Activated naive CD4-positive, alpha-beta T cell treated with anti-CD3 and anti-CD28 coated beads, Interleukin-2, amount 10 ng/mL, durations not matched to agents 7 days and 5 days (primary cell): Measurements from ENCODE around the gene GRIP2.

ENCODE experiments used
- CTCF ChIA-PET: fragments of 350-600 bp; sonication (Branson Sonifier 250); formaldehyde crosslinking; loops from one replicate; lab custom pipeline; 2021; ENCODE audit warnings: antibody characterized with exemption; lab: Charles Lee
- DNase-seq: peaks from one replicate; pipeline ENCODE4 v3.0.0-alpha.2; 2020
- H3K27ac Mint-ChIP-seq: one replicate; pipeline ENCODE4 v1.8.0; 2021; ENCODE audit warnings: mild to moderate bottlenecking, moderate library complexity, mixed read lengths
- H3K27me3 Mint-ChIP-seq: one replicate; pipeline ENCODE4 v1.8.0; 2021; ENCODE audit warnings: mild to moderate bottlenecking, mixed read lengths
- H3K36me3 Mint-ChIP-seq: one replicate; pipeline ENCODE4 v1.8.0; 2021; ENCODE audit warnings: mixed read lengths
- H3K4me1 Mint-ChIP-seq: one replicate; pipeline ENCODE4 v1.8.0; 2021; ENCODE audit warnings: mixed read lengths
- H3K4me3 Mint-ChIP-seq: one replicate; pipeline ENCODE4 v1.8.0; 2021; ENCODE audit warnings: mild to moderate bottlenecking, moderate library complexity, mixed read lengths
- H3K9me3 Mint-ChIP-seq: one replicate; pipeline ENCODE4 v1.8.0; 2021; ENCODE audit warnings: mixed read lengths

GRIP2 gene

DNA sequence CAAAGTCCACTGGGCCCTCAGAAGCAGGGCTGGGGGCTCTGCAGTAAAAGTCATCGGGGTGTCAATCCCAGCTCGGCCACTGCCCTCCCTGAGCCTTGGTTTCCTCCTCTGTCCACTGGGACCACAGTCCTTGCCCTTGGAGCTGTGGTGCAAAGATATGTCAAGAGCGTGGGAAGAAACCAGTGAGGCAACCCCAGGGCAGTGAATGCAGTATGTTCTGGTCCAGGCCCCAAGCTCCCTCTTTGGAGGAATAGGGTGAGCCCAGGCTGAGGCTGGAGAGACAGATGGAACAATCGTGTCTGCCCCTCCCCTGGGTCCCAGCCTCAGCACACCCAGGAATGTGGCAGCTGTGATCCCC is 779 bp downstream of the GRIP2 start:
- no peaks in the 10 kb centered on the region for H3K4me1 Mint-ChIP-seq
- H3K27ac Mint-ChIP-seq, result no peak overlapping the region
- H3K4me3 Mint-ChIP-seq, result no peak overlapping the region
- DNase-seq, result no peak
- no peaks in the 10 kb centered on the region for H3K36me3 Mint-ChIP-seq
- H3K27me3 Mint-ChIP-seq, result peaks cover 16% of the 10 kb centered on the region
- no peaks in the 10 kb centered on the region for H3K9me3 Mint-ChIP-seq
- CTCF ChIA-PET, result interaction anchor here (0.8 to 1.1 kb wide), 3 partner anchors 10 to 336 kb away, joined by 3 to 4 read pairs (median 3); no protein-coding TSS in a partner anchor

DNA sequence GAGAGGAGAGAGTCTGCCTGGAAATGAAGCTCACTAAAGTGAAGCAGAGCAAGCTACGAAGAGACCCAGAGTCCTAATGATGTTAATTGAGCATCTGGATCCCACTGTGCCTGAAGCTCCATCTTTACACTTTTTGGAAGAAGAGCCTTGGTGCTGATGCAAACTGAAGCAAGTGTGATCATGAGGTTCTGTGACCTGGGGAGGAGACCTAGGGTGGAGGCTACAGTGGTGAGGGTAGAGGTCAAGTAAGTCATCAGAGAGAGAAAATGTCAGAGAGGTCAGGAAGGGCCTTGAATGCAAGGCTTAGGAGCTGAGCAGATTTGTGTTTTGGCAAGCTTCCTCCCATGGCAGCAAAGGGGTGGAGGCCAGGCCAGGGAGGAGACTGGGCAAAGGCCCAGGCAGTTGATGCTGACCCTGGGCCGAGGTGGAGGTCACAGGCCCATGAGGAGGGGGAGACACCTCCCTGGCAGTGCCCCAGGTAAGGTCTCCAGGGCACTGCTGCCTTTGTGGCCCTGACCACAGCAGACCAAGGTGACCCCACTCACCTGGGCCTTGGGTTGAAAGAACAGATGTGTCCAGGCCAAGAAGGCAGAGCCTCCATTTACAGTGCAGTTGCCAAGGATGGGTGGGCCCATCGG is 1.6 kb downstream of the GRIP2 start:
- Mint-ChIP-seq H3K27ac (no peak overlapping the region), H3K36me3 (no peaks in the 10 kb centered on the region), H3K4me1 (no peaks in the 10 kb centered on the region), H3K27me3 (peaks cover 24% of the 10 kb centered on the region), H3K9me3 (no peaks in the 10 kb centered on the region), H3K4me3 (no peak overlapping the region)
- CTCF ChIA-PET, result interaction anchor here (0.8 to 1.1 kb wide), 3 partner anchors 11 to 335 kb away, joined by 3 to 4 read pairs (median 3); no protein-coding TSS in a partner anchor
- no peak for DNase-seq

DNA sequence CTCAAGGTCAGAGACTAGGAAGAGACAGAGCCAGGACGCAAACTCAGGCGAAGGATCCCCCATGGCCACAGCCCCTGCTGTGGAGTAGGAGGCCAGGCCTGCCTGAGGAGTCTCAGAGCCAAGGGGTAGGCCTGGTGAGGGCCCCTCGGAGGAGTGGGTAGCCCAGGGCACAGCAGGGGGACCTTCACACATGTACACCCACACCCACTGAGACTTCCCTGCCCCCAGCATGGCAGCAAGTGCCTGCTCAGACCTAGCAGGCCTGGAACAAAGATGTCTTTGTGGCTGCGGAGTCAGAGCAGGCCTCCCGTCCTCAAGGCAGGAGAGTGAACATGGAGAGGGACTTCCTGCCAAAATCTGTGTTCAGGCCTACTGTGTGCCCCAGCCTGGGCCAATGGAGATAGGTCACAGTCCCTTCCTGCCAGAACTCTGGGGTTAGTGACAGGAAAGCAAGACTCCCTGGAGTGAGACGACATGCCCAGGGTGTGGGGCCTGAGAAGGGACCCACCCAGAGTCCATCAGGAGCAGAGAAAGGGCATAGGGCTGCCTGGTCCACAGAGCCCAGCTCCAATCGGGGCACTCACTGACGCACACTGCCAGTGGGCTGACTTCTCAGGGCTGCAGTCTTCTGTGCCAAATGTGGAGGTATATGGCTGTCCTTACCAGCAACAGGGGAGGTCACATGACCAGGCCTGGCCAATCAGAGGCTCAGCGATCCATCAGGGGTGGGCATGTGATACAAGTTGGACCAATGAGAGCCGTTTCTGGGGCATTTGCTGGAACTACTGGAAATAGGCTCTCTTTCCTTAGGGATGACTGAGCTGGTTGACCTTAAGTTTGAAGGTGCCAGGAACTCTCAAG is 2.3 kb downstream of the GRIP2 start:
- DNase-seq, result peak; percentile 28
- Mint-ChIP-seq H3K4me1 (peaks cover 2% of the 10 kb centered on the region), H3K27ac (no peak overlapping the region), H3K9me3 (no peaks in the 10 kb centered on the region), H3K4me3 (no peak overlapping the region), H3K36me3 (no peaks in the 10 kb centered on the region), H3K27me3 (peaks cover 21% of the 10 kb centered on the region)
- CTCF ChIA-PET, result no interaction called here

DNA sequence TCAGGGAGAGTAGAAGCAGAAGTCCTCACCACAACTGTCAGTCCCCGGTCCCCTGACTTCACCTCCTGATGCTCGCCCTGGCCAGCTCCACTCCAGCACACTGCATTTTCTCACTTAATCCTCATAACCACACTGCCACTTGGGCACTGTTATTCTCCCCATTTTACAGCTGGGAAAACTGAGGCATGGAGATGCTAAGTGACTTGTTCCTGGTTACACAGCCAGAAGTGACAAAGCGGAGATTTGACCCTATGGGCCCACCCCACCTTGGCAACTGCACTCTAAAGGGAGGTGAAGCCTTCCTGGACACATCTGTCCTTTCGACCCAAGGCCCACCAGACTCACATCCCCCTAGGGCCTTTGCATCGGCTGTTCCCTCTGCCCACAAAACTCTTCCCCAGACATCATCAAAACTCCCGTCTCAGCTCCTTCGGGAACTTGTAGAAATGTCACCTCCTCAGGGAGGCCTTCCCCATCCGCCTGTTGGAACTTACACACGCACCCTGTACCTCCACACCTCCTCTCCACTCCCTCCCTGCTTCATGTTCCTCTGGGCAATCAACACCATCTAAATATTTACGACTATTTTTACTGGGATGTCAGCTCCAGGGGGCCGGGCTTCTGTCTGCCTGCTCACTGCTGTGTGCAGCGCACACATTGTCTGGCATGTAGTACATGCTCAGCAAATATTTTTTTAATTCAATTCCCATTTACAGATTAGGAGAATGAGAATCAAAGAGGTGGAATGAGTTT is 3.1 kb downstream of the GRIP2 start:
- Mint-ChIP-seq H3K4me1 (peaks cover 4% of the 10 kb centered on the region), H3K36me3 (no peaks in the 10 kb centered on the region), H3K27ac (no peak overlapping the region), H3K9me3 (no peaks in the 10 kb centered on the region), H3K4me3 (no peak overlapping the region), H3K27me3 (peaks cover 27% of the 10 kb centered on the region)
- CTCF ChIA-PET, result no interaction called here
- DNase-seq, result no peak

DNA sequence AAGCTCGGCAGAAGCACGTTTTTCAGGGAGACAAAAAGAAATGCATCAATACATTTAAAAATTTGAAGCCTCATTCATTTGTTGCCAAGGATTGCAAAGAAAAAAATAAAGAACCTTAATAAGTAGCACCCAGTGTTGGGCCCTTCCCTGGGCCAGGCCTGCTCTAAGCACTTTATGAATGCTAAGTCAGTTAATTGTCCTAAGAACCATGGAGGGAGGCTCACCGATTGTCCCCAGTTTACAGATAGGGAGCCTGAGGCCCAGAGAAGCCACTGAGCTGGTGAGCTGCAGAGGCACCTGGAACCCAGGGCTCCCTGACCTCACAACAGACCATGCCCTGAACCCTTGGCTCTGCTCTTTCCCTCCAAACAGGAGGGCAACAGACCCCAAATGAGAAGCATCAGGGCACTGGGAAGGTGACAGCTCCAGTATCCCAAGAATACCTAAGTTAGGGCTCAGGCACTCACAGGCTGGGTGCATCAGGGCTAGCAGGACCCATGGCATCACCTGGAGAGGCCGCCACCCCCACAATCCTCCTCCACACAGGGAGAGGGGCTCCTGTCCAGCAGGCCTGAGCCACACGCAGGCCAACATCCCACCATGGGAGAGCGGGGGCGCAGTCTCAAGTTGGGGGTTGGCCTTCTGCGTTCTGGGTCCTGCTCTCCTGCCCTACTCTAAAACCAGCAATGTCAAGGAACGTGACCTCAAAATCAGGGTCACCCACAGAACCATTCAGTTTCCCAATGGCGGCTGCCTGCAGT is 3.9 kb downstream of the GRIP2 start:
- Mint-ChIP-seq H3K27ac (no peak overlapping the region), H3K4me1 (peaks cover 4% of the 10 kb centered on the region), H3K36me3 (no peaks in the 10 kb centered on the region), H3K4me3 (no peak overlapping the region), H3K9me3 (no peaks in the 10 kb centered on the region), H3K27me3 (peaks cover 31% of the 10 kb centered on the region)
- CTCF ChIA-PET, result no interaction called here
- DNase-seq, result no peak

DNA sequence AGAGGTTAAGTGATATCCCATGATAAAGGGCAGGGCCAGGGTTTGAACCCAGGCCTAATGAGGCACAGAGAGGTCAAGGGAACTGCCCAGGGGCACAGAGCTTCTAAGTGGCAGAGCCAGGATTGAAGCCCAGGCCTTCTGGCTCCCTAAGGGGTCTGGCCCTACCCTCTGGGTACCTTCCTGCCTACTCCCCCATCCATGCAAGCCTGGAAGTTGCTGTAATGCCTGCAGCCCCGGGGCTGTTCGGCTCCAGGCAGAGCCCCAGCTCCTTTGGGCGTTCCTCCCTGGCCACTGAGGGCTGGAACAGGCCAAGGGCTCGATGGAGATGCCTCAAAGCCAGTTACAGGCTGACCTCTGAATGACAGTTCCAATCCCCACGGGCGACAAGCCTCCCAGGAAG is 4.5 kb downstream of the GRIP2 start:
- CTCF ChIA-PET, result no interaction called here

DNA sequence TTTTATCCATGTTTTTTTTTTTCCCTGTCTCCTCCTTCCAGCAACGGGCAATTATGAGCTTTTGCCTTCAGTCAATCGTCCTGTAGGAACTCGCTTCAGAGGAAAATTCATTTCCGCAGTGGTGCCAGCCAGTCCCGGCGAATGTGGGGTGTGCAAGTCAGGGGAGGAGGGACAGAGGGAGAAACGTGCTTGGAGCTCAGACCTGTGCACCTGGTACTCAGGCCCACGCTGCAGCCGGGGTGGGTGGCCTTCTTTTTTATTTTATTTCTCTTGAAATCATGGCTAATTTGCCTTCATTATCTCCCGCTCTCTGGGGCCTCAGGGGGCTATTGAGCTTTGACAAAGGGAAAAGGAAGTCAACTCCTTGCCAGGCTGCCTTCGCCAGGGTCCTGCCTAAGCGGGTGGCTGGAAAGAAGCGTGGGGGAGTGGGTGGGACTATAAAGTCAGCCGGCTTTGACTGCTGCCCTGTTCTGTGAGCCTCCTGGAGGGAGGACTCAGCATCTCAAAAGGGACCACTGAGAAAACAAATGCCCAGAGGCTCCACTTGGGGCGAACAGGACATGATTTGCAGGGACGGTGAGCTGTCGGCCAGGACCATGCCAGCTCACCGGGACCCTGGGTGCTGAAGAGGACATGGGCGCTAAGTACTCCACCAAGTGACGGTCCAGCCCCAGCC is 5.5 kb downstream of the GRIP2 start:
- DNase-seq, result no peak
- H3K27me3 Mint-ChIP-seq, result peaks cover 36% of the 10 kb centered on the region
- no peak overlapping the region for H3K4me3 Mint-ChIP-seq
- CTCF ChIA-PET, result no interaction called here
- H3K4me1 Mint-ChIP-seq, result peaks cover 4% of the 10 kb centered on the region
- H3K27ac Mint-ChIP-seq, result no peak overlapping the region
- H3K9me3 Mint-ChIP-seq, result no peaks in the 10 kb centered on the region
- no peaks in the 10 kb centered on the region for H3K36me3 Mint-ChIP-seq

More for the DNA sequence above, 4.5 kb downstream of the GRIP2 start:
- Mint-ChIP-seq H3K36me3 (no peaks in the 10 kb centered on the region), H3K9me3 (no peaks in the 10 kb centered on the region), H3K27me3 (peaks cover 31% of the 10 kb centered on the region), H3K27ac (no peak overlapping the region), H3K4me3 (no peak overlapping the region), H3K4me1 (peaks cover 4% of the 10 kb centered on the region)
- DNase-seq, result no peak

DNA sequence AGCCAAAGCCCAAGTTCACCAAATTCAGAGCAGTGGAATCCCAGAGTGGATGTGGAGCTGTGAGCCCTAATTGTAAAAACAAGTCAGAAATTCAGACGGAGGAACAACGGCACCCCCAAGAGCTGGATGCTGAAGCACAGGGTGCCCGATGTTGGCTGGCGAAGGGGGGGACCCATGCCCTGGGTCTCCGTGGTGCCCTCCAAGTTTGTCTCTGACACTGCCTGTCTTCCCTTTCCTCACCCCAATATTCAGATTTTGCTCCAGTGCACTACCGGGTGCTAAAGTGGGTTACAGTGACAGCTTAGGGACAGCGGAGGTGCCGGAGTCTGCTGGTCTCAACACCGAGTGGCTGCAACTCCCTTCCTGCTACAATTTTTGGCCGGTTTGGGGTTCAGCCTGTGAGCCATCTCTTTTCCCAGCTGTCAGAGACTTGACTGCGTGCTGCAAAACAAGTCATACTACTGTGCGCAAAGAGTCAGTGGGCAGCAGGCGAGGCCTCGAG is 6.6 kb downstream of the GRIP2 start:
- Mint-ChIP-seq H3K36me3 (no peaks in the 10 kb centered on the region), H3K4me1 (peaks cover 4% of the 10 kb centered on the region), H3K9me3 (no peaks in the 10 kb centered on the region), H3K27ac (no peak overlapping the region), H3K27me3 (peaks cover 40% of the 10 kb centered on the region), H3K4me3 (no peak overlapping the region)
- no peak for DNase-seq
- CTCF ChIA-PET, result no interaction called here

DNA sequence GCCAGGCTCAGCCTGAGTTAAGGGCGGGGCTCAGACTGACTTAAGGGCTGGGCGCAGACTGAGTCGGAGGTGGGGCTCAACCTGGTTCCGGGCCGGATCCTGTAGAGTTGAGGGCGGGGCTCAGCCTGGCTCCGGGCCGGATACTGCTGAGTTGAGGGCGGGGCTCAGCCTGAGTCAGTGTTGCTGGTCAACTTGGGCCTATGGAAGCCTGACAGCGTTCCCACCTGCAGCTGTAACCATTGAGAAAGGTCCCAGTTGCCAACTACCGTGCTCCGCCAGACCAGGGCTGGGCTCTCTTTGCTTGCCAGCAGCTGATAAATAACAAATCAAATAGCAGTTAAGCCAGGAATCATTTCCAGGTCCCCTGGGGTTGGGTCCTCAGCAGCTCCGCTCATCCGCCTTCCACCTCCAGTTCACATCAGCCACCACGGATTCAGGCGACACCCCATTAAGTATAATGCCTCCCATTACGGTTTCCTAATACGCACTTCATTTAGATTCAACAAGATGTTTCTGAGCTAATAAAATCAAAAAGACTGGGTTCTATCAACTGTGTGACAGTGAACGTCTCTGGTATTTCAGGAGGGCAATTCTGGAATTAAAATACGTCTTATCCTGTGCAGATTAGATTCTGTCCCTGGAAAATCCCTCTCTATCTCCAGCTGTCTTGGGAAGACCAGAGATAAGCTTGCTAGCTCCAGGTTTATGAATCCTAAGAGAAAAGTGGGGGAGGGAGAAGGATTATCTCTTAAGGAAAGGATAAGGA is 7.3 kb downstream of the GRIP2 start:
- CTCF ChIA-PET, result no interaction called here
- Mint-ChIP-seq H3K4me1 (peaks cover 4% of the 10 kb centered on the region), H3K27me3 (peaks cover 40% of the 10 kb centered on the region), H3K27ac (no peak overlapping the region), H3K4me3 (no peak overlapping the region), H3K9me3 (no peaks in the 10 kb centered on the region), H3K36me3 (no peaks in the 10 kb centered on the region)
- peak; percentile 33 for DNase-seq

DNA sequence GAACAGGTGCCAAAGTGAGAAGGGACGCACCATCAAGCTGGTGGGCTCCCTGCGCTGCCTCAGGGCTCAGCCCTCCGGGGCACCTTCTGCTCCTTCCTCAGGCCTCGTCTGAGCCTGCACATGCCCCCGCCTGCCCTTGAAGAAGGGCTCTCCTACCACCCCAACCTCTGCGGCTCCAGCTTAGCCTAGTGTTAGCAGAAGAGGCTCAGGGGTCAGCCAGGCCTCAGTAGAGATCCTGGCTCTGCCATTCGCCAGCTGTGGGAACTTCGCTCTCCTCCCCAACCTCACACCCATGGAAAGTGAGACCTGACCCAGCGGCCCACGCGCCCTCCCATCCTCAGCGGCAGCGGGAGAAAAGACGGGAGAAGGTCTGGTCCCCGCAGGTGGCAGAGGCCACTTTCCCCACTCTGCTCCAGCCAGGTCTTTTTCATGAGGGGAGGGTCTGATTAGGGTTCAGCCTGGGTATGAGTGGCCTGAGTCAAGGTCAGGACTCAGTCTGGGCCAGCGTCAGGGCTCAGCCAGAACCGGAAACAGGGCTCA is 8.2 kb downstream of the GRIP2 start:
- H3K4me3 Mint-ChIP-seq, result no peak overlapping the region
- peaks cover 47% of the 10 kb centered on the region for H3K27me3 Mint-ChIP-seq
- H3K4me1 Mint-ChIP-seq, result peaks cover 4% of the 10 kb centered on the region
- H3K9me3 Mint-ChIP-seq, result no peaks in the 10 kb centered on the region
- no peak for DNase-seq
- no peak overlapping the region for H3K27ac Mint-ChIP-seq
- H3K36me3 Mint-ChIP-seq, result no peaks in the 10 kb centered on the region
- CTCF ChIA-PET, result no interaction called here

DNA sequence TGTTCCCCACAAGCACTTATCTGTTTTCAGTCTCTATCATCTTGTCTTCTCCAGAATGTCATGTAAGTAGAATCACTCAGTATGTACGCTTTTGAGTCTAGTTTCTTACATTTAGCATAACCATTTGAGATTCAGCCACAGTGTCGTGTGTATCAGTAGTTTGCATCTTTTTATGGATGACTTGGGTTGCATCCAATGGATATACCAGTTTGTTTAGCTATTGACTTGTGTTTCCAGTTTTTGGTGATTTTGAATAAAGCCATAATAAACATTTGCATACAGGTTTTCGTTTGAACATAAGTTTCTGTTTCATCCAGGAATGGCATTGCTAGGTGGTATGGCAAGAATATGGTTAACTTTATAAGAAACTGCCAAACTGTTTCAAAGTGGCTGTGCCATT is 12.1 kb downstream of the GRIP2 start:
- Mint-ChIP-seq H3K4me3 (no peak overlapping the region), H3K36me3 (no peaks in the 10 kb centered on the region), H3K4me1 (peaks cover 4% of the 10 kb centered on the region), H3K27ac (no peak overlapping the region), H3K27me3 (peaks cover 38% of the 10 kb centered on the region), H3K9me3 (no peaks in the 10 kb centered on the region)
- CTCF ChIA-PET, result no interaction called here
- DNase-seq, result no peak

DNA sequence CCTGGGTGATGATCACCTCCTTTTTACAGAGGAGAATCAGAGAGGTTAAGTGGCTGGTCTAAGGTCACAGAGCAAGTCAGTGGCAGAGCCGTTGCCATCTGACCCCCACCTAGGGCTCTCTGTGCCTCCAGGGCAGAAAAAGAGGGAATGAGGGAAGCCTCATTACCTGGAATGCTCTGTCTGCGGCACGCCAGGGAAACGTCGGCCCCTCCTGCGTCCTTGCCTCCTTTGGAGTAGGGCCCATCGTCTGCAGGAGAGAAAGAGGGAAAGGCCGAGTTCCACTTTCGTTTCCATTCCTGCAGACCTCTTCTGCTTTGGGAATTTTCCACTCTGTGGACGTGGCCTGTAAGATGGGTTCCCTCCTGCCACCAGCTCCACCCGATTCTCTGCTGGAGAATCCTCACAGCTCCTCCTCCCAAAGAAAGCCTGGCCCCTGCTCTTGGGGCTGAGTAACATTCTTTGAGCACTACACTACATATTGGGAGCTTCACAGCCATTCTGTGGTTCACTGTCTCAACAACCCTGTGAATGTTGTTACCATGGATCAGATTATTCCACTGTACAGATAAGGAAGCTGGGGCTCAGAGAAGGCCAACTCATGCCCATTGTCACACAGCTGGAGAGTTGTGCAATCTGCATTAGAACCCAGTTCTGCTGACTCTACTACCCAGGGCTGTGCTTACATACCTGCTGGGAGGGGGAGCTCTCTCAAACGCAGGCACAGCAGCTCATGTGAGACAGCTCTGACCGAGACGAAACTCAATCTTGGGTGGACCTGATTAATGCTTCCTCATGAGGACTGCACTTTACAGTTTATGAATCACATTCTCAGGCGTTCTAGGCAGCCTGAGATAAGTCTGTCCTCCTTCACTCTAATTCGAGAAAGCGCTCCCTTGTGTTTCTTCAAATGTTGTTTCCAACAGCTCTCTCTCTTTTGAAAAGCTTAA is 14.2 kb downstream of the GRIP2 start:
- Mint-ChIP-seq H3K9me3 (no peaks in the 10 kb centered on the region), H3K36me3 (no peaks in the 10 kb centered on the region), H3K27ac (no peak overlapping the region), H3K27me3 (peaks cover 32% of the 10 kb centered on the region), H3K4me3 (no peak overlapping the region), H3K4me1 (no peaks in the 10 kb centered on the region)
- DNase-seq, result peak; percentile 13
- CTCF ChIA-PET, result interaction anchor here (0.7 kb wide), 1 partner anchor 13 kb away, joined by 3 read pairs; no protein-coding TSS in a partner anchor
